ENCODE results near the gene CELF4.
A peak's percentile ranks its signal among the peaks of the same experiment; 100 is the strongest.
"Not testable (repeated sequence)": the region's sequence is repeated elsewhere in the genome, so short reads cannot be mapped to it uniquely, and the experiment has no call there.

CELF4 gene

DNA sequence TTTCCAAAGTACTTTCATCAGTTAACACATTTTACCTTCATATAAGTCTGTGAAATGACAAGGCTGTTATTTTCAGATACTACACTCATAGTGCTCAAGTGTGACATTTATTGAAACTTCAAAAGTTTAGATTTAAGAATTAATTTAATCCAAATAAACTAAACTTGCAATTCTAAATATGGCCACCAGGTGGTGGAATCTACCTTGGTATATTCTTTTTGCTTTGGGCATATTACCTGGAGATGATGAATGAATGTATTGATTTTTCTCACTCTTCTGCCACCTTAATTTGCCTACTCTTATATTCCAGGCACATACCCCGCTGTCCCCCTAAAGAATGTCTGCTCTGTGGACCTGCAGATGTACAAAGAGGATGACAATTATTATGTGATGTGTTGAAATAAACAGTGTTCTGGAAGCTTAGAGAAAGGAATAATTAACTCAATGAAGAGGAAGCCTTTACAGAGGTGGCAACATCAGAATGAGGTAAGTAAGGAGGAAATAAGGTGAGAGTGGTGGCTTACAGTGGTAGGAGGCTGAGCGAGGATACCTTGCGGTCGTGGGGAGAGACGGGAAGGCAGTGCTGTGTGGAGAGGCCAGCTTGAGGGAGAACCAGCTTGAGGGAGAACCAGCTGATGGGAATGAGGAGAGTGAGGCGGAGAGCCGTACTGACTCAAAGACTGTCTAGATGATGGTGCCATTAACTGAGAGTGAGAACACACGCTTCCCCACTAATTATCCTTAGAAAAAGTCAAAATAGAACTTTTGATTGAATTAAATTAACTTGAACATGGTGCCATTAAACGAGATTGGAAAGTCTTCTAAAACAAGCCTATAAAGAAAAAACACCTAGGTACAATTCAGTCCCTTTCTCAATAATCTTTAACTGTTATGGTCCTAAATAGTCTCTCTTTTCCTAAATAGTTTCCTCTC is 179.5 kb downstream of the CELF4 start:
- DNase-seq: peak; percentile 63

DNA sequence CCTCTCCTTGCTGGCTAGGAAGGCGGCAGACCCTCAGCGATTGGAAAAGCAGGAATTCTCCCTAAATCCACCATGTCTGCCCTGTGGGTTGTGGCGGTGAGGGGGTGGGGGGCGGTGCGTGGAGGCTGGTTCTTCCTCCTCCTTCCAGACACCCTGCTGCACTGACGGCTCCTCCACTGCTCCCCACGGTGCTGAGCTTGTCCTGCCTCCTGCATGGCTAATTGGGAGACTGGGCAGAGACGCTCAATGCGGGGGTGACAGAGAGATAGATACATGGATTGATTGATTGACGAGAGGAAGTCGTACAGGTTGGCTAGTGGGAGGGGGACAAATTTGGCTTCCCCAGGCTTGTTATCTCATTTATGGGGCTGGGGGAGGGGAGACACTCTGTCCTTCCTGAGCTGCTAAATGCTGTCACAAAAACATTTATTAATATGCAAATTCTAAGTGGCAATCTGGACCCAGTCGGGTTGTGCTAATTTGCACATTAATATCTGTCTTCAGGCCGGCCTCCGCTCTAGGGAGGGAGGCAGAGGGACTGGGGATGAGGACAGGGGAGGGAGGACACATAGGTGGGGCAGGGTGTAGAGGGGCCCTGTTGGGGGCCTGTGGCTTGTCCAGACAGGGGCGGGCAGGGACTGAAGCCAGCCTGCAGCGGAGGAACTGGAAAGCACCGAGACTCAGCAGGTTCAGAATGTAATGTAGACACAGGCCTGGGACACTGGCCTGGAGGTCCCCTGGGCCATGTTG is 181.6 kb downstream of the CELF4 start:
- DNase-seq: no peak

DNA sequence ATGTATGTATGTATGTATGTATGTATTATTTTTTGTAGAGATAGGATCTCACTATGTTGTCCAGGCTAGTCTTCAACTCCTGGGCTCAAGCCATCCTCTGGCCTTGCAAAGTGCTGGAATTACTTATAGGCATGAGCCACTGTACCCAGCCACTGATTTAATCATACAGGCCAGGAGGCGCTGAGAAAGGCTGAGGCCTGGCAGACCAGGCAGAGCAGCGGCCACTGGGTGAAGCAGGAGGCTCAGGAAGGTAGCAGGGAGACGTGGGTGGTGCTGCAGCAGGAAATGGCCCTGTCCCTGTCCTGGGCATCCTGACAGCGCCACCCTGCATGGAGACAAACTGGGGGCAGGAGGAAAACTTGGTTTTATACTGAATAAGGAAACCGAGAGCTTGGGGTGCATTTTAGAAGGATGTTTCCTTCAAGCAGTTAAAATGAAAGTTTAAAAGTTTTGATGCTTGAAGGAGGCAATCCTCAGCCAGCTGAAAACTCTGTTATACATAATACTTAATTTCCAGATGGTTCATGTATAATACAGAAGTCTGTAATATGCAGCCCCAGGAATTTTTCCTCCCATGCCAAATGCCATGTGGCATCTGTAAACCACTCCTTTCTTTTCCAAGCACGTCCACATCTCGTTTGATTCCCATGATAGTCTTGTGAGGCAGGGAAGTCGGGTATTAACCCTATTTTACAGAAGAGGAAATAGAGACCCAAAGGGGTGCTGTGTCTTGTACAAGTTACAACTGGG is 182.4 kb downstream of the CELF4 start:
- DNase-seq: no peak

DNA sequence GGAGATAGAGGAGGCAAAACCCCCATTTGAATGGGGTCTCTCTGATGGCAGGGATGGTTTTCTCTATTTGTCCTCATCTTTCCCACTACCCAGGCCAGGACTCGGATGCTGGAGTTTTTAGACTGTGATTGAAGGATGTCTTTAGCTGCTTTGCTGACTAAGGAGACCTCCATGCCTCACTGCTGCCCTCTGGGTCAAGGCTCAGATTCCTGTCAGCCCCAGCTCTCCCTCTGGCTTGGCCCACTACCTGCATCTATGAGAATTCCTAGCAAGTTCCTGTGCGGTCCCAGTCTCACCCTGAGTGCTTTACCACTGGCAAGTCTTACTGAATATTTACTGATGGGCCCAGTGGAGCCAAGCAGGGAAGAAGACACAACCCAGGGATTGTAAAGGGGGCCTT is 184.0 kb downstream of the CELF4 start:
- no peak for DNase-seq

DNA sequence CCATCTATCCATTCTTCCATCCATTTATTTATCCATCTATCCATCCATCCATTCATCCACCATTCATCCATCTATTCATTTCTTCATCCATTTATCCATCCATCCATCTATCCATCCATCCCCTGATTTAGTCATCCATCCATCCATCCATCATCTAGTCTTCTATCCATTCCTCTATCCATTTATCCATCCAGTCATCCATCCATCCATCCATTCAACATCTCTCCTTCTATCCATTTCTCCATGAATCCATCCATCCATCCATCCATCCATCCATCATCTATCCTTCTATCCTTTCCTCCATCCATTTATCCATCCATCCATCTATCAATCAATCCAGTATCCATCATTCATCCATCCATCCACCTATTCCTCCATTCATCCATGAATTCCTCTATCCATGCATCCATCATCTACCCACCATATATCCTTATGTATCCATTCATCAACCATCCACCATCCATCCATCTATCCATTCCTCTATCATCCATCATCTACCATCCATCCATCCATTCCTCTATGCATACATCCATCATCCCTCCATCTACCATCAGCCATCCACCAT is 185.0 kb downstream of the CELF4 start:
- no peak for DNase-seq

DNA sequence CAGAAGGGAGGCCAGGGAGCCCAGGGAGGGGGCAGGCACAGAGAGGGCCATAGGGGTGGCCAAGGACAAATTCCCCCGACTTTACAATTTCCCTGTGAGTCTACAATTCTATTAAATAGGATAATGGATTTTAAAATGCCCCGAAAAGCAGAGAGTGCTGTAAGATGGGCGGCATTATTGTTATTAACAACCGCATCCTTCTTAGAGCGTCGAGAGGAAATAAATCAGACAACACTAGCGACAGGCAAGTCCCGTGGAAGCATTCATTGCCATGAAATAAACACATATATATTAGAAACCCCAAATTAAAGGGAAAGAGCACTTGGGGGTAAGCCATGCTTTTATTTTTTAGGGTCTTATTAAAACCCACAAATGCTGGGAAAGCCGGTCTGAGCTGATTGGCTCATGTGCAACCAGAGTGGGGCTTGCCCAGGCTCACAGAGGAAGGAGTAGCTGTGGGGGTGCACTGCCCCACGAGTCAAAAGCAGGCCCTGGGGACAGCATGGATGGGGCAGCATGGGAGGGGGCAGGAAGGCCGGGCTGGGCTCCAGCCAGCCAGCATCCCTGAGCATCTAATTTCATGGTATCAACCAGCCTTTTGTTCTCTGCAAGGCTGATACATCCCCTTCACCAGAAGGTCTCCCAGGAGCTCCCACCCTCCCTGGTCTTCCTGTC is 187.1 kb downstream of the CELF4 start:
- no peak for DNase-seq

DNA sequence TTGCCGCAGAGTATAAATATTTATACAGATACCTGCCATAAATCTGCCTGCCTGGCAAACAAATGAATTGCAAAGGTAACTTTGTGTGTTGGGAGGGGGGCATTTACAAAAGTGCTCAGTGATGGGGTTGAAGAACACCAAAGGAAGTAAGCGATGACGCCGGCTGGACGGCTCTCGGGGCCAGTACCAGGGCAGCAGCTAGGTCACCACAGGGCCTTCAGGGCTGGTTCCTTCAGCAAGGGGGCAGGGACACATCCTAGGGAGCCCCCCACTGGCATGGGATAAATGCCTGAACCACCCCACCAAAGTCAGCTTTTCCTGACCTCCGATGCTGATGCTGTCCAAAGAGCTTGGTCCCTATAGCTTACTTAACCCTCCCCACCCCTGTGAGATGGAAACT is 190.4 kb downstream of the CELF4 start:
- no peak for DNase-seq

DNA sequence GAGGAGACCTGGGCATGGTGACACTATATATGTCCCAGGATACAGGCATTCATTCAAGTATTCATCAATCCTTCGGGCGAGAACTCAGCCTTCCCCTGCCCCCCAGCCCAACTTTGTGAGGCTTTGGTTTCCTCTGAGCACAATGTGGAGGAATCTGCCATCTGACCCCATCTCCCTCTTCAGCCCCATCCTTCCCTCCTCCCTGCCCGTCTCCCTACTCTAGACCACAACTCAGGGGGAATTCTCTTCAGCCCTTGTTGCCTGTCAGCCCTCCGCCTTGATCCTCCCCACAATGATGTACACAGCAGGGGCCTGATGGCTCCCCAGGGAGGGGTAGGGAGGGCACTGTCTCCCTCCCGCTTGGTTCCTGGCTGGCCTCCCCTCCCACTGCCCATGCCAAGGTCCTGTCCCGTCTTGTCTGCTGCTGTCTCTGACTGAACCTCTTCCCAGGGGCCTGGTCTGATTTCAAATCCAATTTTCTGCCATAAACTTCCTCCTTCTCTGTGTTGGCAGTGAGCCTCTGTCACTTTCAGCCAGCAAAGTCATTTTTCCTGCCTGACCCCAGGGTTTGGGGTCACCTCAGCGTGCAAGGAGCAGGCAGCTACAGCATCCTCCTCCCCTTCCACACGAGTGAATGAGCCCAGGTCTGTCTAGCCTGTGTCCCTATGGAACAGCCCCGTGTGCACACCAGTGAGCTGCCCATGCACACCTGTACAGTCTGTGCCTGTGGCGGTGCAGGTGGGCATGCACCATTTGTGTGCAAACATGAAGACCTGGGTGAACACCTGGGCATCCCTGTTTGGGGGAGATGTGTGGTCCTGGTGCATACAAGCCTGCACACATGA is 197.3 kb downstream of the CELF4 start:
- no peak for DNase-seq

DNA sequence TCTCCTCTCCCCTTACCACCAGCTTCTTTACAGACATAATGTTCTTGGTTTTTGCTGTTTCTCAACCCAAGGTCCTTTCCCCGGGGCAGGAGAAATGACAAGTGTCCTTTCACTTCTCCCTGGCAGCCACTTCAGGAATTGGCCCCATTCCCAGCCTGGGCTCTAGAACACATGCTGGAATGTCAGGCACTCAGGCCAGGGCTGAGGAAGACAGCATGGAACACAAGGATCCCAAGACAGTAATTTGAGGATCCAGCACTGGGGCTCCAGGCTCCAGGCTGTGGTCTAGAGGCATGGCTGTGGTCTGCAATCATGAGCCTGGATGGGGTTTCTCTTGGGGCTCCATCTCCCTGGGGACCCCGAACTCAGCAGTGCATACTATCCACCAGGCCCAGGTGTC is 201.4 kb downstream of the CELF4 start:
- DNase-seq: no peak

DNA sequence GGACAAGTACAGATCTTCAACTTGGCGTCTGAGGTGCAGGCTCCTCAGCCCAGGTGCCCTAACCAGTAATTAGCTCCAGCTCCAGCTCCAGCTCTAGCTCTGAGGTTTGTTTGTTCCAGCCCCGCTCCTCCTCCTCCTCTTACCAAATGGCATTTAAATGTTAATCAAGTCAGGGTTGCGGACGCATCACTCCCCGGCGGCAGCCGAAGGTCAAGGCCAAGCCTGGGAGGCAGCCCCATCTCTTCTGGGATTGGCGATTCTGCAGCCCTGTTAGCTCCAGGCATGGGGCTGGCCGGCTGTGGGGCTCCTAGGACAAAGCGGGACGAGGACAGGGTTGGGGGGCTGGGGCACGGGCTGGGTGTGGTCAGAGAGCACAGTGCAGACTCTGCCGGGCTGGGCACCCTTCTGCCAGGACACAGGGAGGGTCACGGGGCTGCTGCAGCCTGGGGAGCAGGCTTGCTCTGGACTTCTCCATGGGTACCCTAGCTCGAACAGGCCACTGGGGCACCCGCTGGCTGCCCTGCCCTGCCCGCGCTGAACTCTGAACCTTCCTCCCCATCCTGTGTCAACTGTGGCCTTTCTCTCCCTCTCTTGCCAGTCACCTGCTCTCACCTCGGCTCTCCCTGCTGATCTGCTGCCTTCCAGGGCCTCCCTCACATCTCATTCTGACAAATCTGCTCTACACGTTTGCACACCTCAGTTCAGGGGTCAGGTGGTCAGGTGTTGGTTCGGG is 203.3 kb downstream of the CELF4 start:
- DNase-seq: no peak

DNA sequence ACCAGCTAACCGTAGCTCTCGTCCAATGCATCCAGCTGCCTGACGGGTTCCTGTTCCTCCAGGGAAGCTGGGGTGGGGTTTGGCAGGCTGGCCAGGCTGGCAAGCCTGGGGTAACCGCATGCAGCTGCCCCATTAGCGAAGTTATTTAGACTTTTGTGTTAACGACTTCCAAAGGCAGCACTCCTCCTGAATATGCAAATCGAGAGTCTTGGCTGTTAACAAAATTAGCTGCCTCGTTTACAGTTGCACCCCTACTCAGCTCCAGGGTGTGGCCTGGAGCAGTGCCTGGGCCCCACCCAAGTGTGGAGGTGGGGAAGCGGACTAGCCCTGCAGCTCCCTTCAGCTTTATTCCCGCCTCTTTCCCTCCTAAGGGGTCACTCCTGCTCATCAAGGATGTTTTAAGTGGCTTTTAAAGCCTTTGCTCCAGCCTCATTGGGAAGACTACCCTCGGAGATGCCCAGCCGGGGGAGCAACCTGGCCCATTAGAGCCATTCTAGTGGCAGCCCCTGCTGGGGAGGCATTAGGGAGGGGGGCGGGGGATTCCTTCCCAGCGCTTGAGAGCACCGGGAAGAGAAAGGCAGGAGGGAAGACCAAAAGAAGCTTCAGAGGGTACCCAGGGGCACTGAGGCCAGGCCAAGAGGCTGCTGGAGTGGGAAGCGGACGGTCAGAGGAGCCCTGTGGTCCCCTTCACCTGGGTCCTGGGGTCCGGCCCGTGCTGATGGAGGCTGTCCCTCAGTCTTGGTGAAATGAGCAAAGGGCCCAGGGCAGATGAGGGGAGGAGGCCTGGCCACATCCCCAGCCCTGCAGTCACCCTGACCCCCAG is 204.1 kb downstream of the CELF4 start:
- peak; percentile 5 for DNase-seq

DNA sequence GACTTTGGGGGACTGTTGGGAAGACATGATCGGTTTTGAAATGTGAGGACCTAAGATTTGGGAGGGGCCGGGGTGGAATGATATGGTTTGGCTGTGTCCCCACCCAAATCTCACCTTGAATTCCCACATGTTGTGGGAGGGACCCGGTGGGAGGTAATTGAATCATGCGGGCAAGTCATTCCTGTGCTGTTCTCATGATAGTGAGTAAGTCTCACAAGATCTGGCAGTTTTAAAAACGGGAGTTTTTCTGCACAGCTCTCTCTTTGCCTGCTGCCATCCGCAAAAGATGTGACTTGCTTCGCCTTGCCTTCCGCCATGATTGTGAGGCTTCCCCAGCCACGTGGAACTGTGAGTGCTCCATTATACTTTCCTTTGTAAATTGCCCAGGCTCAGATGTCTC is 207.5 kb downstream of the CELF4 start:
- not testable (repeated sequence) for DNase-seq

DNA sequence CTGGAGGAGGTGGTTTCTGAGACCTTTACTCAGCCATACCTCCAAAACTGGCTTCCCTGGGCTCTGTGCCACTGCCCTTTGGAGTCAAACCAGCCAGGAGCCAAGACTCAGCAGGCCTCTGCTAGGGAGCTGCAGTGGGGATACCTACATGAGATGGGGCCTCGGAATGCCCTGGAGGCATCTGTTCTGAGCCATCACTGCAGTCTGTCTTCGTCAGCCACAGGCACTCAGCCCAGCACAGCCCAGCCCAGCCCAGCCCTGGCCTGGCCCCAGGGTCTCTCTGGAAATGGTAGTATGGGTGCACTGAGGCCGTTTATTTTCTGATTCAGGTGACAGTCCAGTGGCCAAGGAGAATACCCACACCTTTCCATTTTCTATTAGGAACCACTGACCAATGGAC is 209.8 kb downstream of the CELF4 start:
- no peak for DNase-seq

DNA sequence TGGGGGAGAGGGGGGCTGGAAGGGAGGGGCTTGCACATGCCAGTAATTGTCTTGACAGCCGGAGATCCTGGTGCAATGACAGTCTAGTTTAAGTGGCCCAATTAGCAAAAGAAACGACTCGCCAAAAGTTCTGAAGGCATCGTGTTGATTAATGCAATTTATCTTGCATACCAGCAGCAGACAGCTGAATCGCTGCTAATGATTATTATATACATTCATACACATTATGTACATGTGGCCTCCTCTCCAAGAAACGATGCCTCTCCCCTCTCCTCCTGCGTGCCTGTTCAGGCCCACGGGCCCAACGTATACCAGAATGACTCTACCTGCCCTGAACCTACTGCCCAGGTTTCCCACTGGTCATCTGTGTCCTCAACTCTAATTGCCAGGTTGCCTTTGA is 214.5 kb downstream of the CELF4 start:
- DNase-seq: no peak

DNA sequence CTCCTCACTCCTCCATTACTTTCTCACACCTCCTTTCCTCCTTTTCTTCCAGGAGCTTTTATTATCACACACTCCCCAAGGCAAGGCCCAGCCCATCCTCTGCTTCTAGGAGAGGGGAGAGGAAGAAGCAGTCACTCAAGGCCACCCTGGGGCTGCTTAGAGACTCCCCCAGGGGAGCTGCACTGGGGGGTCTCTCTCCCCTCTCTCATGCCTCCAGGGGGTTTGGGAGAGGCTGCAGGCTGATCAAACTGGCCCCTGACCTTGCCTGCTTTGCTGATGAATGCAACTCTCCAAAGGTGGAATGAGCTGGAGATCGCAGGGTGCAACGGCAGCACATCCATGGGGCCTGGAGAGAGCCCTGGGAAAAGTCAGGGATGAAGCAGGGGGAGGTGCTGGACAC is 216.9 kb downstream of the CELF4 start:
- DNase-seq: no peak

DNA sequence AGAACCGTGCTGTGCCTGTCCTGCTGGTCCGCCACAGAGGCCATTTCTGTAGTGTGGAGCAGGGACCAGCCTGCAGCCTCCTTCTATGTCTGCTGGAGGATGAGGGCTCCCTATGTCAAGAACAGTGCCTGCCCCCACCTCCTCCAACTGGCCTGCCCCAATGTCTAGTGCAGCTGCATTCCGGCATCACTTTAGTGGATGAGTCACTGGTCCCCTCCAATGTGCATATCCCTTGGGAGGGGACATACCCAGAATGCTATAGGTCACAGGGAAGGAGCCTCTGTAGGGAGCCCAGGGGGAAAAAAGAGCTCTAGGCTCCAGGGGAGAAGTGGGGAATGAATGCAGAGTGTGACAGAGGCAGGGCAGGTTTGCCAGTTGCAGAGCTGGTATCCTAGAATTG is 219.6 kb downstream of the CELF4 start:
- DNase-seq: no peak

DNA sequence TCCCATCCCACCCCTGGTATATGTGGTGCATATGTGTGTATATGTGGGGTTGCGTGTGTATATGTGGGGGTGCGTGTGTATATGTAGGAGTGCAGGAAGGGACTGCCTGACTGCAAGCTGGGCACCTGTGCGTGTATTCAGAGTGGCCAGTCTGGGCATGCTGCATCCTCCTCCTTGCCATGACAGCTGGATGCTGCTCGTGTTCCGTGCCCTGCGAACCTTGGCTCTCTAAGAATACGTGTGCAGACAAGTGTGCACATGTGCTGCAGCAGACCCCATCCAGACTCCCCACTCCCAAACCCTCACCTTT is 222.1 kb downstream of the CELF4 start:
- DNase-seq: no peak

DNA sequence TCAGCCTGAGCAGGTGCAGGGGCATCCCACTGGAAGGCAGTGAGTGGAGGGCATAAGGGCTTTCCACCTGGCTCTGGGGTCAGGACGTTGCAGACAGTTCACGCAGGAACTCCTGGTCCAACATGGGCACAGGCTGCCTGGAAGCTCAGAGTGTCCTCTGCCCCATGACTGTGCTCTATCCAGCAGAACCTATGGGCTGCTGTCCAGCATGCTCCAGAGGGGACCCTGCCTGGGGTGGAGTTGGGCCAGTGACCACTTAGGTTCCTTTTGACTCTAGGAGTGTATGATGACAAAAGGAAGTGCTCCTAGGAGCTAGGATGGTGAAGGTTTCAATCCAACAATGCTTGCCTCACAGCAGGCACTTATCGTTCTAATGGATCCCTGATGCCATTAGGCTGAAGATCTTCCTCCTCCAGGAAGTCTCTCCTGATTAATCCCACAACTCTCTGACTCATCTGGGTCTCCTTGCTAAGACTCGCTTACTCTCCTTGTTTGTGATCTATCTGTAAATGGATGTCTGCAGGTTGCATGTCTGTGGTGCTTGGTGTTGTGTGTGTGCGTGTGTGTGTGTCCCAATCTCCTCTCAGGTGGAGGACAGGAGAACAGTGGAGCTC is 224.0 kb downstream of the CELF4 start:
- no peak for DNase-seq

DNA sequence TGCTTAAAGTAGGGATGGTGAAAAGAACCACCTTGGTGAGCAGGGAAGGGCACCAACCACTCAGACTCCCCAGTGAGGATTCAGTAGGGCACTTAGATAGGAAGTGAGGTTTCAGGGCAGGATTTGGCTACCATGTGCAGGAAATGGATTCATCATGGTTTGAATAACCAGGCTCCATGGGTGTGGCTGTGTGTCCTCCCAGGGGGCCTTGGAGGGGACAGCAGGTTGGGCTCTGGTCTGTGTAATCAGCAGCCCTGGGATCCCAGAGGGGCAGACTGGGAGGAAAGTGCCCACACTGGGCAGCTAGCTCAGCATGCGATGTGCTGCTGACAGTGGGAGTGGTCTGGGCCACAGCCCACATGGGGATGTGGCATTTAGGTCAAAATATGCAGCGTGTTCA is 224.6 kb downstream of the CELF4 start:
- DNase-seq: no peak
